Measurements from ENCODE around the gene FIZ1.
A peak's percentile ranks its signal among the peaks of the same experiment; 100 is the strongest.

FIZ1 gene

GRCh38 chr19:55635856-55636440 is 36.6 kb upstream of the FIZ1 start:
- no peak for DNase-seq (ENCODE audit: low read depth, low spot score)

GRCh38 chr19:55635334-55635717 is 36.0 kb upstream of the FIZ1 start:
- DNase-seq (ENCODE audit: low read depth, low spot score): no peak

- DNase-seq (ENCODE audit: low read depth, low spot score): no peak
Observed at GRCh38 chr19:55633861-55634260, 34.5 kb upstream of the FIZ1 start.

- peak; percentile 94 for DNase-seq (ENCODE audit: low read depth, low spot score)
Observed at GRCh38 chr19:55632463-55632834, 33.1 kb upstream of the FIZ1 start.

GRCh38 chr19:55626350-55626749 is 27.0 kb upstream of the FIZ1 start:
- no peak for DNase-seq (ENCODE audit: low read depth, low spot score)

- DNase-seq (ENCODE audit: low read depth, low spot score): no peak
Observed at GRCh38 chr19:55625004-55625326, 25.6 kb upstream of the FIZ1 start.

GRCh38 chr19:55624109-55625003 is 25.0 kb upstream of the FIZ1 start, which contains the start of gene ZNF784:
TSS of gene ZNF784 (minus strand) at chr19:55624566. CDS start at chr19:55624561, 5 bp downstream.
- peak; percentile 98 for DNase-seq (ENCODE audit: low read depth, low spot score)

- DNase-seq (ENCODE audit: low read depth, low spot score): no peak
Observed at GRCh38 chr19:55623561-55623960, 24.2 kb upstream of the FIZ1 start.

- no peak for DNase-seq (ENCODE audit: low read depth, low spot score)
Observed at GRCh38 chr19:55623130-55623529, 23.8 kb upstream of the FIZ1 start.

GRCh38 chr19:55622242-55622969 is 23.1 kb upstream of the FIZ1 start:
- no peak for DNase-seq (ENCODE audit: low read depth, low spot score)

- DNase-seq (ENCODE audit: low read depth, low spot score): no peak
Observed at GRCh38 chr19:55621673-55622231, 22.4 kb upstream of the FIZ1 start.

GRCh38 chr19:55621205-55621672 is 21.9 kb upstream of the FIZ1 start:
- DNase-seq (ENCODE audit: low read depth, low spot score): no peak

GRCh38 chr19:55620410-55621204 is 21.3 kb upstream of the FIZ1 start:
- no peak for DNase-seq (ENCODE audit: low read depth, low spot score)

- DNase-seq (ENCODE audit: low read depth, low spot score): no peak
Observed at GRCh38 chr19:55619286-55619685, 20.0 kb upstream of the FIZ1 start.

- DNase-seq (ENCODE audit: low read depth, low spot score): no peak
Observed at GRCh38 chr19:55618426-55618825, 19.1 kb upstream of the FIZ1 start.

GRCh38 chr19:55617426-55617825 is 18.1 kb upstream of the FIZ1 start:
- DNase-seq (ENCODE audit: low read depth, low spot score): no peak

GRCh38 chr19:55616395-55616875 is 17.1 kb upstream of the FIZ1 start:
- no peak for DNase-seq (ENCODE audit: low read depth, low spot score)

- DNase-seq (ENCODE audit: low read depth, low spot score): no peak
Observed at GRCh38 chr19:55615543-55616394, 16.5 kb upstream of the FIZ1 start.

- DNase-seq (ENCODE audit: low read depth, low spot score): no peak
Observed at GRCh38 chr19:55614711-55615542, 15.6 kb upstream of the FIZ1 start.

All from astrocyte of the hippocampus (primary cell).